AG04450 (cell line): Measurements from ENCODE around the gene SGO1. TPM values are rescaled to one million over a fixed set of nuclear protein-coding genes. Genes with fewer than 3 reads are reported as not detected.

Experiments
- CTCF ChIA-PET: fragments of 300-600, 350-600 bp; formaldehyde crosslinking; extraction: SDS; loops from one replicate; lab custom pipeline; 2022; ENCODE audit warnings: antibody characterized with exemption, inconsistent platforms; lab: Charles Lee
- POLR2A ChIA-PET: fragments of 350-600 bp; formaldehyde crosslinking; extraction: SDS; loops from one replicate; lab custom pipeline; 2021; ENCODE audit warnings: antibody characterized with exemption, inconsistent platforms; lab: Yijun Ruan, JAX
- DNase-seq: peaks from one replicate; pipeline ENCODE4 v3.0.0-alpha.2; 2011; ENCODE audit warnings: low read depth, low spot score
- H3K27ac ChIP-seq: one replicate; pipeline ENCODE4 v1.5.1; 2012; ENCODE audit warnings: low read depth, low read length, control low read depth
- H3K27me3 ChIP-seq: one replicate; pipeline ENCODE4 v1.6.0; 2012; ENCODE audit warnings: low read length; ENCODE audit not compliant: control insufficient read depth, insufficient read depth
- H3K4me3 ChIP-seq: 2 replicates; pipeline ENCODE4 v1.5.1; 2011; ENCODE audit warnings: mild to moderate bottlenecking, low read depth, low read length, control low read depth
- H3K9me3 ChIP-seq: 2 replicates; pipeline ENCODE4 v1.5.1; 2012; ENCODE audit warnings: low read length; ENCODE audit not compliant: control insufficient read depth, insufficient read depth
- CTCF ChIP-seq: IDR thresholded peaks from 2 replicates; pipeline ENCODE4 v1.5.1; 2011; ENCODE audit warnings: low read depth, low read length, control low read depth, inconsistent platforms
- polyA plus RNA-seq: library from polyadenylated mRNA; depleted of rRNA; stranded (reverse); fragments of >200 nt; gene quantifications from 2 replicates; pipeline ENCODE4 v1.2.3, GENCODE V29; 2011

The SGO1 gene
- polyA plus RNA-seq, 1 experiment = 2.2 TPM

- POLR2A ChIA-PET = no interaction called here
- no peak for DNase-seq
- no peak overlapping the region for H3K4me3 ChIP-seq
- no peak for TF ChIP-seq CTCF
- no peaks in the 10 kb centered on the region for H3K9me3 ChIP-seq
- no peaks in the 10 kb centered on the region for H3K27me3 ChIP-seq
- no peak overlapping the region for H3K27ac ChIP-seq
- CTCF ChIA-PET = no interaction called here
Observed at GRCh38 chr3:20201143-20201542, 15.1 kb upstream of the SGO1 start.

- POLR2A ChIA-PET = no interaction called here
Observed at GRCh38 chr3:20197775-20198174, 11.8 kb upstream of the SGO1 start.

GRCh38 chr3:20194793-20195460 is 8.9 kb upstream of the SGO1 start:
- no peak overlapping the region for H3K4me3 ChIP-seq
- no peaks in the 10 kb centered on the region for H3K27me3 ChIP-seq
- no peak for DNase-seq
- no peaks in the 10 kb centered on the region for H3K9me3 ChIP-seq
- H3K27ac ChIP-seq = no peak overlapping the region
- no peak for TF ChIP-seq CTCF
- ChIA-PET CTCF (no interaction called here), POLR2A (no interaction called here)

More at GRCh38 chr3:20197775-20198174, 11.8 kb upstream of the SGO1 start:
- CTCF ChIA-PET = no interaction called here
- TF ChIP-seq CTCF = no peak
- Histone ChIP-seq H3K9me3 (no peaks in the 10 kb centered on the region), H3K27ac (no peak overlapping the region), H3K4me3 (no peak overlapping the region), H3K27me3 (no peaks in the 10 kb centered on the region)
- DNase-seq = no peak

- POLR2A ChIA-PET = no interaction called here
- TF ChIP-seq CTCF = no peak
- H3K27ac ChIP-seq = no peak overlapping the region
- DNase-seq = no peak
- H3K9me3 ChIP-seq = no peaks in the 10 kb centered on the region
- CTCF ChIA-PET = no interaction called here
- H3K27me3 ChIP-seq = no peaks in the 10 kb centered on the region
- no peak overlapping the region for H3K4me3 ChIP-seq
Observed at GRCh38 chr3:20190991-20191390, 5.0 kb upstream of the SGO1 start.

- CTCF ChIA-PET = interaction anchor here (0.6 to 0.7 kb wide), 2 partner anchors 146 to 176 kb away, joined by 3 to 4 read pairs; partner anchors contain the start of gene KAT2B
- no peak for TF ChIP-seq CTCF
- DNase-seq = no peak
- POLR2A ChIA-PET = interaction anchor here (0.6 kb wide), 2 partner anchors 37 to 288 kb away, joined by 3 read pairs; no protein-coding TSS in a partner anchor
- H3K9me3 ChIP-seq = peaks cover 2% of the 10 kb centered on the region; the same call in 1 of the 2 replicates
- peak overlapping the region; percentile 92 for H3K27ac ChIP-seq
- no peaks in the 10 kb centered on the region for H3K27me3 ChIP-seq
- peak overlapping the region; percentile 97 for H3K4me3 ChIP-seq
Observed at GRCh38 chr3:20186600-20187004, 596 bp upstream of the SGO1 start.
